ENCODE data around the gene GPR21. TPM values are rescaled to one million over a fixed set of nuclear protein-coding genes. Genes with fewer than 3 reads are reported as not detected.

Gene GPR21
- total RNA-seq, 1 donor from 2014 or later, result 0.86 TPM

GRCh38 chr9:123063896-123064295 is 30.4 kb downstream of the GPR21 start:
- intact Hi-C loops (cut with micrococcal nuclease), result loop anchor here (10.0 kb wide), 1 partner anchor 119 kb away; the partner anchor contains the start of gene RABGAP1
- no peak overlapping the region for H3K4me3 Mint-ChIP-seq
- peaks cover 23% of the 10 kb centered on the region for H3K36me3 Mint-ChIP-seq (ENCODE audit: low read depth)
- H3K27ac Mint-ChIP-seq, result no peak overlapping the region
- no peaks in the 10 kb centered on the region for H3K9me3 Mint-ChIP-seq
- DNase-seq, result no peak
- peaks cover 2% of the 10 kb centered on the region for H3K4me1 Mint-ChIP-seq
- no peaks in the 10 kb centered on the region for H3K27me3 Mint-ChIP-seq

GRCh38 chr9:123064716-123065115 is 31.2 kb downstream of the GPR21 start:
- H3K9me3 Mint-ChIP-seq, result no peaks in the 10 kb centered on the region
- no peaks in the 10 kb centered on the region for H3K27me3 Mint-ChIP-seq
- H3K27ac Mint-ChIP-seq, result no peak overlapping the region
- intact Hi-C loops (cut with micrococcal nuclease), result loop anchor here (10.0 kb wide), 1 partner anchor 120 kb away; the partner anchor contains the start of gene RABGAP1
- no peak overlapping the region for H3K4me3 Mint-ChIP-seq
- DNase-seq, result no peak
- peaks cover 23% of the 10 kb centered on the region for H3K36me3 Mint-ChIP-seq (ENCODE audit: low read depth)
- peaks cover 3% of the 10 kb centered on the region for H3K4me1 Mint-ChIP-seq

- Mint-ChIP-seq H3K27ac (no peak overlapping the region), H3K9me3 (no peaks in the 10 kb centered on the region), H3K36me3 (ENCODE audit: low read depth) (peaks cover 24% of the 10 kb centered on the region), H3K27me3 (no peaks in the 10 kb centered on the region), H3K4me1 (peaks cover 3% of the 10 kb centered on the region), H3K4me3 (no peak overlapping the region)
- DNase-seq, result no peak
- intact Hi-C loops (cut with micrococcal nuclease), result loop anchor here (10.0 kb wide), 1 partner anchor 120 kb away; the partner anchor contains the start of gene RABGAP1
Observed at GRCh38 chr9:123065196-123065595, 31.7 kb downstream of the GPR21 start.

GRCh38 chr9:123067136-123067535 is 33.7 kb downstream of the GPR21 start:
- Mint-ChIP-seq H3K9me3 (no peaks in the 10 kb centered on the region), H3K4me3 (no peak overlapping the region), H3K27me3 (no peaks in the 10 kb centered on the region), H3K36me3 (ENCODE audit: low read depth) (peaks cover 31% of the 10 kb centered on the region), H3K27ac (no peak overlapping the region), H3K4me1 (peaks cover 3% of the 10 kb centered on the region)
- intact Hi-C loops (cut with micrococcal nuclease), result loop anchor here (10.0 kb wide), 1 partner anchor 122 kb away; the partner anchor contains the start of gene RABGAP1
- DNase-seq, result no peak

GRCh38 chr9:123069010-123069481 is 35.6 kb downstream of the GPR21 start:
- H3K4me3 Mint-ChIP-seq, result no peak overlapping the region

GRCh38 chr9:123070198-123070597 is 36.7 kb downstream of the GPR21 start:
- intact Hi-C loops (cut with micrococcal nuclease), result no loop called here
- no peaks in the 10 kb centered on the region for H3K27me3 Mint-ChIP-seq
- H3K36me3 Mint-ChIP-seq (ENCODE audit: low read depth), result peaks cover 32% of the 10 kb centered on the region
- no peaks in the 10 kb centered on the region for H3K9me3 Mint-ChIP-seq
- no peak overlapping the region for H3K4me3 Mint-ChIP-seq
- H3K27ac Mint-ChIP-seq, result no peak overlapping the region
- no peak for DNase-seq
- peaks cover 3% of the 10 kb centered on the region for H3K4me1 Mint-ChIP-seq

More at GRCh38 chr9:123069010-123069481, 35.6 kb downstream of the GPR21 start:
- peaks cover 3% of the 10 kb centered on the region for H3K4me1 Mint-ChIP-seq
- intact Hi-C loops (cut with micrococcal nuclease), result loop anchor here (10.0 kb wide), 1 partner anchor 124 kb away; the partner anchor contains the start of gene RABGAP1
- peaks cover 35% of the 10 kb centered on the region for H3K36me3 Mint-ChIP-seq (ENCODE audit: low read depth)
- no peaks in the 10 kb centered on the region for H3K9me3 Mint-ChIP-seq
- peak overlapping the region; percentile 46 for H3K27ac Mint-ChIP-seq
- no peaks in the 10 kb centered on the region for H3K27me3 Mint-ChIP-seq
- no peak for DNase-seq

GRCh38 chr9:123072407-123072995 is 39.0 kb downstream of the GPR21 start:
- Mint-ChIP-seq H3K27ac (no peak overlapping the region), H3K4me3 (no peak overlapping the region), H3K4me1 (peaks cover 3% of the 10 kb centered on the region), H3K9me3 (no peaks in the 10 kb centered on the region), H3K36me3 (ENCODE audit: low read depth) (peaks cover 14% of the 10 kb centered on the region), H3K27me3 (no peaks in the 10 kb centered on the region)
- intact Hi-C loops (cut with micrococcal nuclease), result no loop called here
- DNase-seq, result no peak

GRCh38 chr9:123073441-123073840 is 40.0 kb downstream of the GPR21 start:
- no peak for DNase-seq
- peaks cover 3% of the 10 kb centered on the region for H3K4me1 Mint-ChIP-seq
- no peaks in the 10 kb centered on the region for H3K9me3 Mint-ChIP-seq
- H3K4me3 Mint-ChIP-seq, result no peak overlapping the region
- intact Hi-C loops (cut with micrococcal nuclease), result no loop called here
- peaks cover 14% of the 10 kb centered on the region for H3K36me3 Mint-ChIP-seq (ENCODE audit: low read depth)
- no peaks in the 10 kb centered on the region for H3K27me3 Mint-ChIP-seq
- H3K27ac Mint-ChIP-seq, result no peak overlapping the region

- intact Hi-C loops (cut with micrococcal nuclease), result no loop called here
- Mint-ChIP-seq H3K27ac (no peak overlapping the region), H3K36me3 (ENCODE audit: low read depth) (peaks cover 17% of the 10 kb centered on the region), H3K4me1 (no peaks in the 10 kb centered on the region), H3K9me3 (no peaks in the 10 kb centered on the region), H3K27me3 (no peaks in the 10 kb centered on the region), H3K4me3 (no peak overlapping the region)
- DNase-seq, result no peak
Observed at GRCh38 chr9:123073991-123074422, 40.5 kb downstream of the GPR21 start.

GRCh38 chr9:123074628-123075027 is 41.2 kb downstream of the GPR21 start:
- H3K27me3 Mint-ChIP-seq, result no peaks in the 10 kb centered on the region
- peaks cover 18% of the 10 kb centered on the region for H3K36me3 Mint-ChIP-seq (ENCODE audit: low read depth)
- H3K27ac Mint-ChIP-seq, result no peak overlapping the region
- H3K4me1 Mint-ChIP-seq, result no peaks in the 10 kb centered on the region
- H3K4me3 Mint-ChIP-seq, result no peak overlapping the region
- no peak for DNase-seq
- intact Hi-C loops (cut with micrococcal nuclease), result no loop called here
- no peaks in the 10 kb centered on the region for H3K9me3 Mint-ChIP-seq

- Mint-ChIP-seq H3K27ac (no peak overlapping the region), H3K4me1 (no peaks in the 10 kb centered on the region), H3K27me3 (no peaks in the 10 kb centered on the region), H3K4me3 (no peak overlapping the region), H3K36me3 (ENCODE audit: low read depth) (peaks cover 17% of the 10 kb centered on the region), H3K9me3 (no peaks in the 10 kb centered on the region)
- DNase-seq, result no peak
- intact Hi-C loops (cut with micrococcal nuclease), result loop anchor here (5.0 kb wide), 1 partner anchor 147 kb away; no protein-coding TSS in a partner anchor
Observed at GRCh38 chr9:123080444-123080843, 47.0 kb downstream of the GPR21 start.

GRCh38 chr9:123081824-123082223 is 48.4 kb downstream of the GPR21 start:
- no peak overlapping the region for H3K4me3 Mint-ChIP-seq
- H3K9me3 Mint-ChIP-seq, result no peaks in the 10 kb centered on the region
- no peak overlapping the region for H3K27ac Mint-ChIP-seq
- no peaks in the 10 kb centered on the region for H3K27me3 Mint-ChIP-seq
- intact Hi-C loops (cut with micrococcal nuclease), result loop anchor here (1.0 to 5.0 kb wide), 2 partner anchors 145 to 268 kb away; no protein-coding TSS in a partner anchor
- H3K36me3 Mint-ChIP-seq (ENCODE audit: low read depth), result peaks cover 21% of the 10 kb centered on the region
- peak; percentile 74 for DNase-seq
- peaks cover 2% of the 10 kb centered on the region for H3K4me1 Mint-ChIP-seq

GRCh38 chr9:123083680-123084079 is 50.2 kb downstream of the GPR21 start:
- intact Hi-C loops (cut with micrococcal nuclease), result loop anchor here (5.0 kb wide), 1 partner anchor 144 kb away; no protein-coding TSS in a partner anchor
- no peak for DNase-seq
- Mint-ChIP-seq H3K27me3 (no peaks in the 10 kb centered on the region), H3K27ac (no peak overlapping the region), H3K36me3 (ENCODE audit: low read depth) (peaks cover 18% of the 10 kb centered on the region), H3K4me3 (no peak overlapping the region), H3K9me3 (no peaks in the 10 kb centered on the region), H3K4me1 (peaks cover 2% of the 10 kb centered on the region)

- Mint-ChIP-seq H3K4me1 (peaks cover 2% of the 10 kb centered on the region), H3K4me3 (no peak overlapping the region), H3K27ac (no peak overlapping the region), H3K27me3 (no peaks in the 10 kb centered on the region), H3K9me3 (no peaks in the 10 kb centered on the region), H3K36me3 (ENCODE audit: low read depth) (peaks cover 18% of the 10 kb centered on the region)
- intact Hi-C loops (cut with micrococcal nuclease), result loop anchor here (5.0 kb wide), 1 partner anchor 143 kb away; no protein-coding TSS in a partner anchor
- DNase-seq, result no peak
Observed at GRCh38 chr9:123084256-123084655, 50.8 kb downstream of the GPR21 start.
